Fibroblast of mammary gland (primary cell): ENCODE results near the gene PSMD6.

Experiments used
- DNase-seq: peaks from one replicate; pipeline ENCODE4 v3.0.0-alpha.2; 2010; ENCODE audit warnings: low read depth
- H3K4me3 ChIP-seq: 2 replicates; pipeline ENCODE4 v1.5.1; 2011; ENCODE audit warnings: low read depth, mild to moderate bottlenecking, low read length, moderate library complexity; ENCODE audit not compliant: control insufficient read depth
- CTCF ChIP-seq: conservative IDR thresholded peaks from 2 replicates; pipeline ENCODE4 v1.5.1; 2011; ENCODE audit warnings: low read depth, low read length, inconsistent platforms; ENCODE audit not compliant: control insufficient read depth, insufficient read depth

Gene PSMD6

GRCh38 chr3:63991666-63992065, 31.6 kb downstream of the PSMD6 start:
- DNase-seq, result no peak
- TF ChIP-seq CTCF, result no peak
- no peak overlapping the region for H3K4me3 ChIP-seq

GRCh38 chr3:63990733-63991132, 32.6 kb downstream of the PSMD6 start:
- TF ChIP-seq CTCF, result no peak
- no peak overlapping the region for H3K4me3 ChIP-seq
- no peak for DNase-seq

- H3K4me3 ChIP-seq, result no peak overlapping the region
- no peak for DNase-seq
These were observed 33.1 kb downstream of the PSMD6 start for GRCh38 chr3:63990204-63990603.

DNA sequence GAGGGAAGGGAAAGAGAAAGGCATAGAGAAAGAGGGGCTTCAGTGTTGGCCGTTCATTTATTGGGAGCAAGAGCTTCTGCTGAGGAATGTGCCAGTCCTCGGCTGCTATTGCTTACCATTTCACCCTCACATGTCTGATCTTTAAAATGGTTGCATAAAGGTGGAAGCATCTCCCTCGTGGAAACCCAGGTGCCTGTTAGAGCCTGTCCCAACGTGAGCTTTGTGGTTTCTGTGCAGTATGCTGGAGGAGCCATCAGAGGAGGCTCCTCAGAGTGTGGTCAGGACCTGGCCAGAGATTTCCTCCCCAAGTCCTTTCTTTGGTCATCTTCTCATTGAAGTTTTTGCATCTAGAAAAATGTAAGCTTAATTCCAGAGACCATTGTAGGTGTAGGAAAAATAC, 34.4 kb downstream of the PSMD6 start:
- H3K4me3 ChIP-seq, result no peak overlapping the region
- DNase-seq, result no peak
- no peak for TF ChIP-seq CTCF

More at GRCh38 chr3:63990204-63990603, 33.1 kb downstream of the PSMD6 start:
- TF ChIP-seq CTCF, result no peak

DNA sequence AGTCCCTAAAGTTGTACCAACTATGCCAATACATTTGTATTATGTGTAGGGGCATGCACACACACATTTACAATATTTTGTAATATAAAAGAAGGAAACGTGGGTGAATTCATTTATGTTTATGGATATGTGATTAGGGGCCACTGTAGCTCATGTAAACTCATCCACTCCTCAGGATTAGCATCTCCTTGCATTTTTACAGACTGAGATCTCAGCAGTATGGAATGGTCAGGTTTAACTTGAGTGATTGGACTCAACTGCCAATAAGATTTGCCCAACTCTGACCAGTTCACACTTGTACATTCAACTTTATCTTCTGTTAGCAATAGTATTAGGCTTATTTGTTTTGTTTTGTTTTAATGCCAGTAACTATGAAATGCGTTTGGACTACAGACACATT, 36.5 kb downstream of the PSMD6 start:
- H3K4me3 ChIP-seq, result no peak overlapping the region
- no peak for TF ChIP-seq CTCF
- DNase-seq, result no peak

GRCh38 chr3:63986146-63986545, 37.1 kb downstream of the PSMD6 start:
- DNase-seq, result no peak
- no peak overlapping the region for H3K4me3 ChIP-seq
- TF ChIP-seq CTCF, result no peak

DNA sequence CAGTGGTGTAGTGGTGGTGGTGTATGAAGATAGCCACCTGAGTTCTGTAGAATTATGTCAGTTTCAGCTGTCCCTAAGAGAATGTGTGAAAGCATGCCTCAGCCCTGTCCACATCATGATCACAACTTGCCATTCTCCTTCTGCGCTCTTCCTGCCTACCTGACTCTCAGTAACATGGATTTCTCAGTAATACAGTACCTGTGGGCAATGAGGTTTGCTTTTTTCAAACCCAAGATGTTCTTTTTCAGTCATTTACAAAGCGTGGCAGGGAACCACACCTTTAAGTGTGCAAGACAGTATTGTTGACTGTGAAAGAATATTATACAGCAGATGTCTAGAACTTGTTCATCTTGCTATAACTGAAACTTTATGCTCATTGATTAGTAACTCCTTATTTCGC, 38.9 kb downstream of the PSMD6 start:
- no peak for DNase-seq
- no peak for TF ChIP-seq CTCF
- H3K4me3 ChIP-seq, result no peak overlapping the region
